GM03348 (cell line): ENCODE results near the gene NIPAL1.
"Not testable (repeated sequence)": the region's sequence is repeated elsewhere in the genome, so short reads cannot be mapped to it uniquely, and the experiment has no call there.

Experiments used
- DNase-seq: peaks from one replicate; pipeline ENCODE4 v3.0.0; 2012; ENCODE audit warnings: low spot score

NIPAL1 gene

DNA sequence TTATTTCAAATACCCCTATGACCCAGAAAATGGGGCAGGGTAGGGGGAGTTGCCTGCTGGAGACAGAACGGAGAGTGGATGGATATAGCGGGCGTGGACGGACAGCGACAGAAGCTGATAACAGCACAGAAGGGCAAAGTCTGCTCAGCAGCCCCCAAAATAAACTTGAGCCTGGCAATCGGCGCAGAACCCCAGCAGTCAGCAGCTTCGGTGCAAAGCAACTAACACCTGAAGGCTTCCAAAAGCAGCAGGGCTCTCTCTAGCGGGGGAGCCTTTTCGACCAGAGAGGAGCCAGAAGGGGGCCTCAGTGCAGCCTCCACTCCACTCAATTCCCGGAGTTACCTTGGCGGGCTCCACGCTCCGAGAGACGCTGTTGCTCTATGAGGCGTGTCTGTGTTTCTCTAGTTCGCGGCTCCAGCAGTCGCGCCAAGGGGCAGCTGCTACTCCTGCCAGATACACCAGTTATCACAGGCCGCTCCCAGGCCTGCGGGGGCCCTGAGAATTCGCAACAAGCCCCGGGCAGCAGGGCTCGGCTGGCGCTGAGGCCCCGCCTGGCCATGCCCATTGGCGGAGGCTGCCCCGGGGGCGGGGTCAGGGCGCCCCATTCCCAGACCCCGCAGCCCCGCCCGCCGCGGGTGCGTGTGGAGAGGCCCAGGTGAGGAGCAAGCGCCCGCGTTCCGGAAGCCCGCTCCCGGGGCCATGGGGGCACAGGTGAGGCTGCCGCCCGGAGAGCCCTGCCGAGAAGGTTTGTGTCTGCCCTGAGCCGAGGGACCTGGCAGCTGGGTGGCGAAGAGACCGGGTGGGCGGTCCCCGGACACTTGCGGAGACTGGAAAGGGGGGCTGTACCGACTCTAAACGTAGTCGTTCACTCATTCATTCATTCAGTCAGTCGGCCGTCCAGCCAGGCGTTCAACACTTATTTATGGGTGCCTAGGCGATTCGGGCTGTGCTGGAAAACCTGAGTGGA lies at the start of gene NIPAL1, which contains the start of gene CNGA1:
NIPAL1 (plus strand) TSS at position 632 of the 967 bp plus-strand sequence; CDS start at position 700, 68 bp downstream.
CNGA1 (minus strand) TSS at position 541 of the 967 bp plus-strand sequence. CDS start 63,992 bp downstream, outside the sequence.
- peak; percentile 87 for DNase-seq

DNA sequence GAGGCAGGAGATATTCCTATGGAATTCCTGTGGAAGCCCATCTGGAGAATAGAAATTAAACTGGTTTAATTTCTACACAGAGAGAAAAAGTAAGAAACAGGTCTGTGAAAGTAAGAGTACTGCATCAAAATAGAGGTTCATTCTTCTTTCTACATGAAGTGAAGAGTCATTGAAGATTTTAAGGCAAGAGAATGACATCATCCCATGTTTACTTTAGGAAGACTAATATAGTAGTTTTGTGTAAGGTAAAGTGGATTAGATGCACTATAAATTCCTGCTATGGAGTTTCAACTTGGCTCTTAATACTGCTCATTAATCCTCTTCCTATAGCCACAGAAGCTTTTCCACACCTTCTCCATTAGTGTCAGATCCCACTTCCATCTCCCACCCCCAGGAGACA lies 47.7 kb upstream of the NIPAL1 start:
- DNase-seq: no peak

DNA sequence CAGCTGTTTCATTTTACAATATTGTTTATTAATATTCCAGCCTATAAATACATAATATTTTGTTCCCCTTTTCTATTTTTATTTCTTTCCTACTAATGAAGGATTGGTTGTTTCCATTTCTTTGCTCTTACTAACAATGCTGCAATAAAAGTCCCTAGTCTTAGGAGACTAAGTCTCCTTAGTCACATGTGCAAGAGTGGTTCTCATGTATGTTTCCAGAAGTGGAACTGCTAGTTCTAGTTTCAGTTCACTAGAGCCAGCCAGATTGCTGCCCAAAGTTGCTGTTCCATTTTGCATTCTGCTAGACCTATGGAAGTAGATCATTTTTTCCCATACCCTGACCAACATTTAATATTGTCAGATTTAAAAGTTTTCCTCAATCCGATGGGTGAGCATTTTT lies 44.4 kb upstream of the NIPAL1 start:
- DNase-seq: no peak

DNA sequence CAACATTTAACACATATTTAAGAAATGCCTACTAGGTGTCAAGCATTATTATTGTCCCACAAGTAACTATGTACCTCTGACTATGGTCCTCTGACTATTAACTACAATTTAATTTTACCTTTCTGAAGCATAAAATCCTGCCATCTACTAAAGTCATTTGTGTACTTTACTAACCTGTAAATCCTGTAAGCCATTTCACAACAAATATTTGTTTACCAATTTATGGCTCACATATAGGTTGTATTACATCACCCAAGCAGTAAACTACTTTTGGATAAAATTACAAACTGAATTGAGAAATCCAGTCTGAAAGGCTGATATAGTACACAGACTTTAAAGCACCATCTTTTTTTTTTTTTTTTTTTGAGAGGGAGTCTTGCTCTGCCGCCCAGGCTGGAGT lies 43.9 kb upstream of the NIPAL1 start:
- DNase-seq: no peak

DNA sequence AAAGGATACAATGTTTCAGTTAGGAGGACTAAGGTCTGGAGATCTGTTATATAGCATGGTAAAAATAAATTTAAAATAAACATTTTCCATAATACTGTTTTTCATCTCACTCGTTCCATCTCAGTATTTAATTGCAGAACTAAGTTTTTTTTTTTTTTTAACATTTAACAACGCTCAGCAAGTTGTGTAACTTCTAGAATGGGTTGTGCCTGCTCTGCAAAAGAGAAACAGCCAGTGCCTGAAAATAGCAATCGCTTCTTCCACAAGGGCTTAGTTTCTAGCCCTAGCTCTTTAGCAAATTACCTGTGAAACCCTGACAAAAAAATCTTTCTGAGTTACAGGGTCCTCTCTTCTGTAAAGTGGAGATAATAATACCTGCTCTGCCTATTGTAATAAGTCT lies 42.0 kb upstream of the NIPAL1 start:
- DNase-seq: no peak

DNA sequence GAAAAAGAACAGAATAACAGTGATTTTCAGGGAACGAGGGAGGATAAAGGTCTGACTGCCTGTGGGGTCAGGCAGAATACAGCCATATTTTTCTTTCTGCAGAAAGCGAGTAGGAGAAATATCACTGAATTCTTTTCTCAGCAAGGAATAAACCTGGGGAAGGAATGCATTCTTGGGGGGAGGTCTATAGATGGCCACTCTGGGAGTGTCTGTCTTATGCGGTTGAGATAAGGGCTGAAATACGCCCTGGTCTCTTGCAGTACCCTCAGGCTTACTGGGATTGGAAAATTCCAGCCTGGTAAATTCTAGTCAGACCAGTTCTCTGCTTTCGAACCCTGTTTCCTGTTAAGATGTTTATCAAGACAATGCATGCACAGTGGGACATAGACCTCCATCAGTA lies 26.4 kb upstream of the NIPAL1 start:
- no peak for DNase-seq

DNA sequence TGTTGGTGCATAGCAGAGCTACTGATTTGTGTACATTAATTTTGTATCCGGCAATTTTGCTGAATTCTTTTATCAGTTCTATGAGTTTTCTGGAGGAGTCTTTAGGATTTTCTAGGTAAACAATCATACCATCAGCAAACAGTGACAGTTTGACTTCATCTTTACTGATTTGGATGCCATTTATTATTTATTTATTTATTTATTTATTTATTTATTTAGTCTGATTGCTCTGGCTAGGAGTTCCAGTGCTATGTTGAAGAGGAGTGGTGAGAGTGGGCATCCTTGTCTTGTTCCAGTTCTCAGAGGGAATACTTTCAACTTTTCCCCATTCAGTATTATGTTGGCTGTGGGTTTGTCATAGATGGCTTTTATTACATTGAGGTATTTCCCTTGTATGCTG lies 24.1 kb upstream of the NIPAL1 start:
- not testable (repeated sequence) for DNase-seq

DNA sequence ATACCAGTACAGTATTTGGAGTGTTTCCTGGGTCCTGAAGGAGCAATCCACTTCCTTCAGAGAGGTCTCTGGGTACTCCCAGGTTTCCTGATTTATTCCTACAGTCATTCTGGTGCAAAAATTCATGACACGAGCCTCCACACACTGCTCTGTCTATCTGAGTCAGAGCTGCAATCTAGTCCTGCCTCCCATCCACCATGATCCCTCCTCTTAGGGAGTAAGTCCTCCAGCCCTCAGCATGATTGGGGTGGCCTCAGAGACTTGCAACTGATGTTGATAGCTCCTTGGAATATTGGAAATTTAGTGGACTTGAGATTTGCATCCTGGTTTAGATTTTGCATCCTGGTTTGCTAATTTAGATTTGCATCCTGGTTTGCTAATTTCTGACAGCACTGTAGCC lies 20.6 kb upstream of the NIPAL1 start:
- no peak for DNase-seq

DNA sequence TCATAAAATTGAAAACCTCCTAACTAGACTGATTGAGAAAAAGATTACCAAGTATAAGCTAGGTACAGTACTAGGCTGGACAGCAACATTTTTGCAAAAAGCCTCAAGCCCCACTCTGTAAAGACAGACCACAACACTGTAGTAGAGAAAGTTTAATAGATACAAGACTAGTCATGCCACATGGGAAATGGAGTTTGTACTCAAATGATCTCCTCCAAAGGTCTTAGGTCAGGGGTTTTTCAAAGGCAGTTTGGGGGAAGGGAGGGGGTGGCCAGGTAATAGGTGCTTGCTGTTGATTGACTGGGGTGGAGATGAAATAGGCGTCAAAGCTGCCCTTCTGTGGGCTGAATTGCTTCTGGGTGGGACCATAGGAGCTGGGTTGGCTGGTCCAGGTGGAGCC lies 14.3 kb upstream of the NIPAL1 start:
- no peak for DNase-seq

DNA sequence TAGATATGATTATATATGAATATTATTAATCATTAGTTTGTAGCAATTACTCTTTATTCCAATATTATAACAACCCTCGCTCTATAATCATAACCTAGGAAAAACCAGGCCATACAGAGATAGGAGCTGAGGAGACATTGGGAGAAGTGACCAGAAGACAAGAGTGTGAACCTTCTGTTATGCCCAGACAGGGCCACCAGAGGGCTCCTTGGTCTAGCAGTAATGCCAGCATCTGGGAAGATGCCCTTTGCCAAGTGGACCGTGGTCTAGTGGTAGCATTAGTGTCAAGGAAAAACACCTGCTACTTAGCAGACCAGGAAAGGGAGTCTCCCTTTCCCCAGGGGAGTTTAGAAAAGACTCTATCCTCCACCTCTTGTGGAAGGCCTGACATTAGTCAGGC lies 13.0 kb upstream of the NIPAL1 start:
- DNase-seq: not testable (repeated sequence)

DNA sequence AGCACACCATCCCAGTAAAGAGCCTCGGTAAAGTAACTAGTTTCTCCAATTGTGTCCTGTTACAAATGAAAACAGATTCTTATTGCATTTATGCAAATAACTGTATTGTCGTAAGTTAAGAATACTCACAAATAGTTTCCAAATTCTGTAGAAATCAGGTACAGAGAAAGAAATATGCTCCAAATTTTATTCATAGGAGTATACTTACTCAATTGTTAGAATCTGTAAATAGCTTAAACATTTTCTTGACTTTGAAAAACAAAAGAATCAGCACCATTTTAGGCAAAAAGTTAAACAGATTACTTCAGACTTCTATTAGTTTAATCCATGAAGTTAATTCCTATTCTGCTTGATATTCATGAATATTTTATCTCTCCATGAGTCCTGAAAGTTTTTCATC lies 10.8 kb upstream of the NIPAL1 start:
- DNase-seq: no peak

DNA sequence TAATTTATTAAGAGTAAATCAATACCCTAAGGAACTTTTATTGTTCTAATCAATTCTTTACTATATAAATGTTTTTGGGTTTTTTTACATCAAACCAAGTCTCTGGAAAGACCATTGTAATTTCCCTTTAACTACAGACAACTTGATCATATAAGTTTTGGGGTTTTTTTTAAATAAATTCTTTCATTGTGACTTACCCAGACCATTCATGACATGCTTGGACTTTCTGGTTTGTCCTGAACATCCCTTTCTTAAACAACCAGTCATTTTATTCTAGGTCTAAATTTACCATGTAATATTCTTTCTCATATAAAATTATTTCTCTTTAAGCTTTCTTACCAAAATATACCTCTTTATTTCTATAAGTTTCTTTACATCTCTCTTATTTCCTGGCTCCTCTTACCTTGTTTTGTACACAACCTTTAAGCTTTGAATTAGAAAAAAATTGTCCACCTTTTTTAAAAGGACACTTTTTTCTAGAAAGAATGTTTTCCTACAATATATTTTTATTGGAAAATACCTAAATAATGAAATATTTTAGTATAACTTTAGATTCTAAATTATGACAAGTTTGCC lies 8.5 kb upstream of the NIPAL1 start:
- no peak for DNase-seq

DNA sequence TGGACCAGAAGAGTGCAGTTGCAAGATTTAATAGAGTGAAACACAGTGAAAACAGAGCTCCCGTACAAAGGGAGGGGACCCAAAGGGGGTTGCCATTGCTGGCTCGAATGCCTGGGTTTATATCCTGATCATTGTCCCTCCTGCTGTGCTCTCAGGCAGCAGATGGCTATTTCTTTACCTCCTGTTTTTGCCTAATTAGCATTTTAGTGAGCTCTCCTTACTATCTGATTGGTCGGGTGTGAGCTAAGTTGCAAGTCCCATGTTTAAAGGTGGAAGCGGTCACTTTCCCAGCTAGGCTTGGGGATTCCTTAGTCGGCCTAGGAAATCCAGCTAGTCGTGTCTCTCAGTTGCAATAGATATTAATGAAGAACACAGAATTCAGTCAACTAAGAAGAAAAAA lies 5.7 kb upstream of the NIPAL1 start:
- DNase-seq: not testable (repeated sequence)

DNA sequence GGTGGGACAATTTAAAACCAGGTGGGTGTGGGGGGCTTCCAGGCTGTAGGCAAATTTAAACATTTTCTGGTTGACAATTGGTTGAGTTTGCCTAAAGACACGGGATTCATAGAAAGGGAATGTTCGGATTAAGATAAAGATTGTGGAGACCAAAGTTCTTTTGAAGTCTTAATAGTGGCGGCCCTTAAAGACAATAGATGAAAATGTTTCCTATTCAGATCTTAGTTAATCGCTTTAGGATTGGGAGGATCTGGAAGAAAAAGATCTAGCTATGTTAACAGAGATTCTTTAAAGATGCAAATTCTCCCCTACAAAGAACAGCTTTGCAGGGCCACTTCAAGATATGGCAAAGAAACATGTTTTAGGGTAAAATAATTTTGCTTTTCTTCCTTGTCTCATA lies 4.8 kb upstream of the NIPAL1 start:
- no peak for DNase-seq

DNA sequence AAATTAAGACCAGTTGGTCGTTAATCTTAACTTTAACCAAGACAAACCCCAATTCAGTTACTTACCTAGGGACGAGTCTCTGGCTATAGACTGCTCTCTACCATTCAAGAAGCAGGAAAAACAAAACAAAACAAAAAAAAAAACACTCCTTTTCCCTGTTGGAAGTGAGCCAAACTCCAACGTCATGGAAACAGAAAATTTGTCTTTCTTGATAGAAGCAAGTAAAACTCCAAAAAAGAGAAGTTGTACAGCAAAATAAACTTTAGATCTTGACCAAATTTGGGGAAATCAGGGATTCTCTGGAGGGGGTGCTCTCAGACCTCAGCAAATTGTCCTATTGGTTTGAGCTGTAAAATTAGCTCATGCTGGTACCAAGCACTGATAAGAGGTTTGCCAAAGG lies 3.7 kb upstream of the NIPAL1 start:
- DNase-seq: no peak

DNA sequence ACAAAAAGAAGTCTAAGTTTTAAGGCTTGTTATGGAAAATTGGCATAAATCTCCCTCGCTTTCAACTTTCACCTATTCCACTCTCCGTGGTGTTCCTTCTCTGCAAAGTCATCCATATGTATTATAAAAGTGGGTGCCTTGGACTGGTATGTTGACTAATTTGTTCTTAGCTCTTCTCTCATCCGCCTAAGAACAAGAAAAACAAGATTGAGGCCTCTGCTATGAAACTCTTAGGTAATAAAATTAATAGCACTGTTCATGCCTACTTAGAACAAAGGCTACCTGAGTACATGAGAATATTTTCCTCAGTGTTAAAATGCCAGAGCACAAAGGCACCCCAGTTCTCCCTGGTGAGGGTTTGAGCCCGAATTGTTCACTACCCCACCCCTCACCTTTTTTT lies 1.4 kb upstream of the NIPAL1 start:
- no peak for DNase-seq

DNA sequence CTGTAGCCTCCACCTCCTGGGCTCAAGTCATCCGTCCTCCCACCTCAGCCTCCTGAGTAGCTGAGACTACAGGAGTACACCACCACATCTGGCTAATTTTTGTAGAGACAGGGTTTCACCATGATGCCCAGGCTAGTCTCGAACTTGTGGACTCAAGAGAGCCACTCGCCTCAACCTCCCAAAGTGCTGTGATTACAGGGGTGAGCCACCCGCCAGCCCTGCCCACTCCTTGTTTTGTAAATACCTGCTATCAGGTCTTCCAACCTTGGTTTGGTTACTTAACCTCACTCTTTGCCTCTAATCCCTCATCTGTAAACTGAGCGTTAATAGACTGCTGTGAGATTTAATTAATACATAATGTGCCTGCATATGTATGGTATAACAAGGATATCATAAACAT lies 894 bp upstream of the NIPAL1 start:
- DNase-seq: no peak

DNA sequence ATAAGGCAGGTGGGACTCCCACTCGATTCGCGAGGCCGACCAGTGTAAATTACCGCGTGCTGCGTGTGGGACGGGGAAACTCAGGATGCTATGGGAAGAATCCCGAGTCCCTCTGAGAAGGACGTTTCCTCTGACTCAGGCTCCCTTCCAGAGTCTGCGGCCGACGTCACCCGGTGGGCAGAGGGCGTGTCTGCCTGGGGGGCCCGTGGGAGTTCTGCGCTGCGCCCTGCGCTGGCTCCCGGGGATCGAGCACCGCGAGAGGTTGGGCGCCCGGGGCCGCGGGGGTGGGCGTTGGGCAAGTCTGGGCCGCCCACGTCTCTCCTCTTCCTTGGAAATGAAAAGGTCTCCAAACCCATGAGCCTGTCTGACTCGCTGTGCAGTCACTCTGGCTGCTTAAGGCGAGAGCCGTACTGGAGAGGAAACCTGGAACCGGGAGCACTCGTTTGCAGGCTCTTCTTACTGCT lies 568 bp downstream of the NIPAL1 start:
- DNase-seq: peak; percentile 62

DNA sequence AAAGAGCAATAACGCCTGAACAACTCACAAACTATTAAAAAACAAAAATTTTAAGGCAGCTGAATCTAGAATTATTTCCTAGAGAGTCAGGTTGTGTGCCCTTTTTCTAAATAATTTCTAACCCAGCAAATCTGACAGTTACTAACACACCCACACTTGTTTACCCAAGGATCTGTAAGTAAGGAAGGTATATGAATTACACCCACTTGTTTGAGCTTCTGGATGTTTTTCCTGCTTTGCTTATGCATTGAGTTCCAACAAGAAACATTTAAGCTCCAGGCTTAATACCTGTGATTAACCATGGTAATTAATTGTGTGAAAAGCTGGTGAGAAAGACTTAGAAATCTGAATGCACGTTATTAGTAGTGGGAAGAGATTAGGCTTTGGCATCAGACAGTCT lies 1.5 kb downstream of the NIPAL1 start:
- no peak for DNase-seq

DNA sequence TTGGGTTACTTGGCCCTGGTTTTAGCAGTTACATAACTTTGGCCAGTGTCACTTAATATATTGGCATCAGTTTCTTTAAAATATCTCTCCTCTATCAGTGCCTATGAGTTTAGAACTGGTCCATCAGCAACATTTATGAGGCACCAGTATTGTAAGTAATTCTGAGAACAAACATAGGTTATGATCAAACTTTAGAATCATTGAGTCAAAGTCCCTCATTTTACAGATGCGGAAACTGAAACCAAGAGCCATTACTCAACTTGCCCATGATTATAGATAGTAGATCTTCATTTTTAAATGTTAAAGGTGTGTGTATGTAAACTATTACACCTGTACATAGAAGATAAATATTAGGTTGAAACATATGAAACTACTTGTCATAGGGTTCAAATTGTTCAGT lies 4.5 kb downstream of the NIPAL1 start:
- DNase-seq: no peak

DNA sequence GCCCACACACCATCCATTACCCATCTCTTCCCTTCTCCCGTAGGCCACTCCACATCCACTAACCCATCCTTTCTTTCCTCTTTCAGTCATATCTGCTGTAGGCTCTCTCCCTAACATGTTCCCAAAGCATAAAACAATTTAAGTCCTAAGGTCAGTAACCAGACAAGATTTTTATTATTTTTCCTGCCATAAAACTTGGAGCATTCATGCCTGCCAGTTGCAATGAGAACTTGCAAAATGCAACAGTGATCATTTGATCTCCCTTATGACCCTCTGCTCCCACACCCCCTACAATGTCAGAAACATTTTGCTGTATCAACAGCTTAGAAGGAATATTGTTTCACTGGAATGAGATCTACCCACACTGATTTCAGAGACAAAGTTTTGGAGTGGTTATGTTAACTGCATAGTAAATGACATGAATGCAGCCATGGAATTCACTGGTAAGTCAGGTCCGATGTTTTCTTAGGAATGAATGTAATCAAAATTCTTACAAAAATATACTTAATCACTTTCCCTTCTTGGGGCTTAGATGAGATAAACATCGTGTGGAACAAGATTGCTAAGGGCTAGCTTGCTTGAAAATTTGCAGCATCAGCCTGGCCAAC lies 5.7 kb downstream of the NIPAL1 start:
- DNase-seq: no peak

DNA sequence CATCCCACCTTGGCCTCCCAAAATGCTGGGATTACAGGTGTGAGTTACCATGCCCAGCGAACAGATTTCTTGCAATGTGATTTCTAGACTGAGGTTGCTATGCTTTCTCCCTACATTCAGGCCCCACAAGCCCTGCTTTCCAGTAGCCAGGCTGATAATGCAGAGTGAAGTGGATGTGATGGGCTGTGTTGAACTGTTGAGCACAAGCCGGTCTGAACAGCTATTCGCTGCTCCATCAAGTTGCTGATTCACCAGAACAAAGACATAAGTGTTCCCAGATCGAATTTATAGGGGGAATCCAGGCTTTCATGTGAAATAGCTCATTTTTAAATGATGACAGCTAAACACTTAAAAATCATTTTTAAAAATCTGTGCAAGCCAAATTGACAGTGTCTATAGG lies 8.0 kb downstream of the NIPAL1 start:
- DNase-seq: no peak

DNA sequence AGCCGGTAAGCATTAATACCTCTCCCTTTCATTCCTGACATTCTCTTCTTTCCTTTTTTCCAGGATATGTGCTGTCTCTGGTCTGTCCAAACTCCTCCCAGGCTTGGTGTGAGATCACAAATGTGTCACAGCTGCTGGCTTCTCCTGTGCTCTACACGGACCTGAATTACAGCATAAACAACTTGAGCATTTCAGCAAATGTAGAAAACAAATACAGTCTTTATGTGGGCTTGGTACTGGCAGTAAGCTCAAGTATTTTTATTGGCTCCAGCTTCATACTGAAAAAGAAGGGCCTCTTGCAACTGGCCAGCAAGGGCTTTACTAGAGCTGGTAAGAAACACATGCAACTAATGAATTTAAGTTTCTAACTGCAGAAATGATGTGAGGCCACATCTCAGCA lies 8.4 kb downstream of the NIPAL1 start:
- no peak for DNase-seq
